Measurements from ENCODE around the gene PROSER2. TPM values are rescaled to one million over a fixed set of nuclear protein-coding genes. Genes with fewer than 3 reads are reported as not detected.
A peak's percentile ranks its signal among the peaks of the same experiment; 100 is the strongest.

Gene PROSER2
- total RNA-seq, 1 donor, result 6.9 TPM

DNA sequence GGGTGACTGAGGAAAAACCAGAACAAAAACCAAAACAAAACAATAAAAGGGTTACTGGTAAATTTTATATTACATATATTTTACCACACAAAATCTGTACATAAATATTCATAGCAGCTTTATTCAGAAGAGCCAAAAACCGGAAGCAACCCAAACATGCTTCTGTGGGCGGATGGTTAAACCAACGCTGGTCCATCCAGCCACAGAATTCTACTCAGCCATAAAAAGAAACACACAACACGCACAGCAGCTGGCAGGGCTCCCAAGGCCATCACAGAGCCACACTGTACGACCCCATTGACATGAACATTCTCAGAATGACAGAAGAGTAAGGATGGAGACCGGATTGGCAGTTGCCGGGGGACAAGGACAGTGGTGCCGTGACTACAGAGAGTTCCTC is 83.6 kb downstream of the PROSER2 start:
- Histone ChIP-seq H3K4me3 (ENCODE audit: insufficient read depth, low read length) (no peak overlapping the region), H3K36me3 (ENCODE audit: insufficient read depth, low read length) (no peaks in the 10 kb centered on the region), H3K79me2 (ENCODE audit: insufficient read depth, low read length) (no peaks in the 10 kb centered on the region), H3K4me2 (ENCODE audit: insufficient read depth, low read length) (no peak overlapping the region), H2AFZ (ENCODE audit: low read length) (peak overlapping the region; percentile 65), H3K27me3 (ENCODE audit: insufficient read depth, low read length) (no peaks in the 10 kb centered on the region), H3K27ac (ENCODE audit: low read depth, low read length) (no peak overlapping the region), H3K4me1 (ENCODE audit: insufficient read depth, low read length) (no peaks in the 10 kb centered on the region), H3K9me3 (ENCODE audit: low read depth, low read length) (no peaks in the 10 kb centered on the region), H4K20me1 (ENCODE audit: insufficient read depth, low read length) (no peaks in the 10 kb centered on the region)
- DNase-seq (ENCODE audit: insufficient read length, low spot score, missing footprints), result peak; percentile 73
- TF ChIP-seq, protein P1, sequence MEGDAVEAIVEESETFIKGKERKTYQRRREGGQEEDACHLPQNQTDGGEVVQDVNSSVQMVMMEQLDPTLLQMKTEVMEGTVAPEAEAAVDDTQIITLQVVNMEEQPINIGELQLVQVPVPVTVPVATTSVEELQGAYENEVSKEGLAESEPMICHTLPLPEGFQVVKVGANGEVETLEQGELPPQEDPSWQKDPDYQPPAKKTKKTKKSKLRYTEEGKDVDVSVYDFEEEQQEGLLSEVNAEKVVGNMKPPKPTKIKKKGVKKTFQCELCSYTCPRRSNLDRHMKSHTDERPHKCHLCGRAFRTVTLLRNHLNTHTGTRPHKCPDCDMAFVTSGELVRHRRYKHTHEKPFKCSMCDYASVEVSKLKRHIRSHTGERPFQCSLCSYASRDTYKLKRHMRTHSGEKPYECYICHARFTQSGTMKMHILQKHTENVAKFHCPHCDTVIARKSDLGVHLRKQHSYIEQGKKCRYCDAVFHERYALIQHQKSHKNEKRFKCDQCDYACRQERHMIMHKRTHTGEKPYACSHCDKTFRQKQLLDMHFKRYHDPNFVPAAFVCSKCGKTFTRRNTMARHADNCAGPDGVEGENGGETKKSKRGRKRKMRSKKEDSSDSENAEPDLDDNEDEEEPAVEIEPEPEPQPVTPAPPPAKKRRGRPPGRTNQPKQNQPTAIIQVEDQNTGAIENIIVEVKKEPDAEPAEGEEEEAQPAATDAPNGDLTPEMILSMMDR (IDR thresholded peaks at IDR 0.05; ENCODE audit: extremely low read depth, low read depth, low read length), result no peak

DNA sequence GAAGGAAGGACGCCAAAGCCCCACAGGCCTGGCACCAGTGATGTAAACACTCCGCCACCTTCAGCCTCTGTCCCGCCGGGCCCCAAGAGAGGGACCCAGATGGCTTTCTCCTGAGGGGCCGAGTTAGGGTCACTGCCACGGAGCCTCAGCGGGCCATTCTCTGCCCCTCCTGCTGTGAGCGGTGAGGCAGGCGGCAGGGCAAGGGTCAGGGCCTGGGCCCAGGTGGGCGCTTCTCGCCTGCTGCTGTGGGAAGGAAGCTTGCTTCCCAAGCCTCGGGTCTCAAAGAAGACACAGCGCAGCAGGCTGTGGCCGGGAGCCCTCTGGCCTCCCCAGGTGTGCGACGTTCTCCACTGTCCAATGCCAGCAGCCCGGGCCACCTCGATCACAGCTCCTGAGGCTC is 84.8 kb downstream of the PROSER2 start:
- Histone ChIP-seq H3K4me2 (ENCODE audit: insufficient read depth, low read length) (no peak overlapping the region), H3K79me2 (ENCODE audit: insufficient read depth, low read length) (no peaks in the 10 kb centered on the region), H3K36me3 (ENCODE audit: insufficient read depth, low read length) (no peaks in the 10 kb centered on the region), H2AFZ (ENCODE audit: low read length) (no peak overlapping the region), H3K4me3 (ENCODE audit: insufficient read depth, low read length) (no peak overlapping the region), H3K27ac (ENCODE audit: low read depth, low read length) (no peak overlapping the region), H3K4me1 (ENCODE audit: insufficient read depth, low read length) (no peaks in the 10 kb centered on the region), H3K27me3 (ENCODE audit: insufficient read depth, low read length) (no peaks in the 10 kb centered on the region), H4K20me1 (ENCODE audit: insufficient read depth, low read length) (no peaks in the 10 kb centered on the region), H3K9me3 (ENCODE audit: low read depth, low read length) (no peaks in the 10 kb centered on the region)
- TF ChIP-seq, protein P1 (IDR thresholded peaks at IDR 0.05; ENCODE audit: extremely low read depth, low read depth, low read length), result no peak
- DNase-seq (ENCODE audit: insufficient read length, low spot score, missing footprints), result peak; percentile 41

DNA sequence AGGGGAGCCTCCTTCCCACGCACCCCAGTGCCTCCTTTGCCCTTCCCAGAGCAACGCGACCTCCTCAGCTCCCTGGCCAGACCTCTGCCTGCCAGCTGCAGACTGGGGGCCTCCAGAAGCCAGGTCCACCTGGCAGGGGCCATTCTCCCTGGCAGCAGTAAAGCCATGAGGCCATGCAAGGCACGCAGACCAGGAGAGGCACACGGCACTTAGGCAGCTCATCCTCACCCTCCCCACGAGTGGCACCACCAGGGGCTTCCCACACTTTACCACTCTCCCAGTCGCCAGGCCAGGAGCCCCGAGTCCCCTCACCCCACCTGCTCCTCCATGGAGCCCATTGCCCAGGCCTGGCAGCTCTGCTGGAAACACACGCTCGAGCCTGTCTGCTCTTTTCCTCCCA is 85.4 kb downstream of the PROSER2 start:
- TF ChIP-seq, protein P1 (IDR thresholded peaks at IDR 0.05; ENCODE audit: extremely low read depth, low read depth, low read length), result no peak
- H3K4me1 ChIP-seq (ENCODE audit: insufficient read depth, low read length), result no peaks in the 10 kb centered on the region
- no peak overlapping the region for H2AFZ ChIP-seq (ENCODE audit: low read length)

GRCh38 chr10:11908991-11909390 is 85.8 kb downstream of the PROSER2 start:
- TF ChIP-seq, protein P1 (IDR thresholded peaks at IDR 0.05; ENCODE audit: extremely low read depth, low read depth, low read length), result no peak
- no peak for DNase-seq (ENCODE audit: insufficient read length, low spot score, missing footprints)
- no peak overlapping the region for H3K4me2 ChIP-seq (ENCODE audit: insufficient read depth, low read length)
- H3K27ac ChIP-seq (ENCODE audit: low read depth, low read length), result no peak overlapping the region
- H3K4me1 ChIP-seq (ENCODE audit: insufficient read depth, low read length), result no peaks in the 10 kb centered on the region
- H3K36me3 ChIP-seq (ENCODE audit: insufficient read depth, low read length), result no peaks in the 10 kb centered on the region
- H3K4me3 ChIP-seq (ENCODE audit: insufficient read depth, low read length), result no peak overlapping the region
- H3K27me3 ChIP-seq (ENCODE audit: insufficient read depth, low read length), result no peaks in the 10 kb centered on the region
- no peaks in the 10 kb centered on the region for H3K79me2 ChIP-seq (ENCODE audit: insufficient read depth, low read length)
- no peaks in the 10 kb centered on the region for H4K20me1 ChIP-seq (ENCODE audit: insufficient read depth, low read length)
- H2AFZ ChIP-seq (ENCODE audit: low read length), result no peak overlapping the region
- H3K9me3 ChIP-seq (ENCODE audit: low read depth, low read length), result no peaks in the 10 kb centered on the region

More for the DNA sequence above, 85.4 kb downstream of the PROSER2 start:
- no peaks in the 10 kb centered on the region for H4K20me1 ChIP-seq (ENCODE audit: insufficient read depth, low read length)
- no peak overlapping the region for H3K4me3 ChIP-seq (ENCODE audit: insufficient read depth, low read length)
- H3K36me3 ChIP-seq (ENCODE audit: insufficient read depth, low read length), result no peaks in the 10 kb centered on the region
- H3K27me3 ChIP-seq (ENCODE audit: insufficient read depth, low read length), result no peaks in the 10 kb centered on the region
- H3K27ac ChIP-seq (ENCODE audit: low read depth, low read length), result no peak overlapping the region
- no peak overlapping the region for H3K4me2 ChIP-seq (ENCODE audit: insufficient read depth, low read length)
- no peaks in the 10 kb centered on the region for H3K79me2 ChIP-seq (ENCODE audit: insufficient read depth, low read length)
- peak; percentile 51 for DNase-seq (ENCODE audit: insufficient read length, low spot score, missing footprints)
- H3K9me3 ChIP-seq (ENCODE audit: low read depth, low read length), result no peaks in the 10 kb centered on the region
